Measurements from ENCODE around the gene SPEM1. TPM values are rescaled to one million over a fixed set of nuclear protein-coding genes. Genes with fewer than 3 reads are reported as not detected.

SPEM1 gene
- total RNA-seq, 3 donors from 2014 or later (not counting 1 experiment from before 2014, with no cell fraction given): not detected

- peaks cover 10 to 24% of the 10 kb centered on the region in 2 donors for H3K27me3 Mint-ChIP-seq (ENCODE audit: low read depth in 2 of 2)
- H3K9me3 ChIP-seq (ENCODE audit: control insufficient read depth, insufficient read depth, low read length): no peaks in the 10 kb centered on the region
- WGBS (ENCODE audit: insufficient coverage): 12% methylated on average over 49 of the region's 49 CpGs
Measured at GRCh38 chr17:7435676-7436555, 15.8 kb downstream of the SPEM1 start.

DNA sequence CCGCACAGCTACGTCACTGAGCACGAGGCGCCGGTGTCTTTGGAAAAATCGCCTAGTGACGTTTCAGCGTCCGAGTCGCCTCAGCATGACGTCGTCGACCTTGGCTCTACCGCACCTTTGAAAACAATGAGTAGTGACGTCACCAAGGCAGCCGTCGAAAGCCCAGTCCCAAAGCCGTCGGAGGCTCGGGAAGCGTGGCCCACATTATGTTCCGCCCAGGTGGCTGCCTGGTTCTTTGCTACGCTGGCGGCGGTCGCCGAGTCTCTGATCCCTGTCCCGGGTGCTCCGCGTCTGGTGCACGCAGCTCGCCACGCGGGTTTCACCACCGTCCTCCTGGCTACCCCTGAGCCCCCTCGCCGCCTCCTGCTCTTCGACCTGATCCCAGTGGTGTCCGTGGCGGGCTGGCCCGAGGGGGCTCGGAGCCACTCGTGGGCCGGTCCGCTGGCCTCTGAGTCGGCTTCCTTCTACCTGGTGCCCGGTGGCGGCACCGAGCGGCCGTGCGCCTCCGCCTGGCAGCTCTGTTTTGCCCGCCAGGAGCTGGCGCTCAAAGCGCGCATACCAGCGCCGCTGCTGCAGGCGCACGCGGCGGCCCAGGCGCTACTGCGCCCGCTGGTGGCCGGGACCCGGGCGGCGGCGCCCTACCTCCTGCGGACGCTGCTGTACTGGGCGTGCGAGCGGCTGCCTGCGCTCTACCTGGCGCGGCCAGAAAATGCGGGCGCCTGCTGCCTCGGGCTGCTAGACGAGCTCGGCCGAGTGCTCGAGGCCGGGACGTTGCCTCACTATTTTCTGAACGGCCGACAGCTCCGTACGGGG lies 16.6 kb downstream of the SPEM1 start:
- no peaks in the 10 kb centered on the region for H3K36me3 ChIP-seq (ENCODE audit: control insufficient read depth, insufficient read depth, low read length)
- Mint-ChIP-seq H3K4me3 (peak overlapping the region; percentile 91), H3K27me3 (ENCODE audit: low read depth in 2 of 2) (peaks cover 18 to 30% of the 10 kb centered on the region in 2 donors), H3K4me1 (peaks cover 29 to 49% of the 10 kb centered on the region in 2 donors), H3K9me3 (no peaks in the 10 kb centered on the region), H3K27ac (peak overlapping the region; percentile 93 to 95), H3K36me3 (no peaks in the 10 kb centered on the region)
- H3K4me3 ChIP-seq (ENCODE audit: low read length): peak overlapping the region; percentile 50
- peak; percentile 79 to 93 for DNase-seq
- peaks cover 57% of the 10 kb centered on the region for H3K4me1 ChIP-seq (ENCODE audit: control insufficient read depth, insufficient read depth, low read length)
- peaks cover 31% of the 10 kb centered on the region for H3K27me3 ChIP-seq (ENCODE audit: control insufficient read depth, insufficient read depth, low read length)
- TF ChIP-seq, protein P1, sequence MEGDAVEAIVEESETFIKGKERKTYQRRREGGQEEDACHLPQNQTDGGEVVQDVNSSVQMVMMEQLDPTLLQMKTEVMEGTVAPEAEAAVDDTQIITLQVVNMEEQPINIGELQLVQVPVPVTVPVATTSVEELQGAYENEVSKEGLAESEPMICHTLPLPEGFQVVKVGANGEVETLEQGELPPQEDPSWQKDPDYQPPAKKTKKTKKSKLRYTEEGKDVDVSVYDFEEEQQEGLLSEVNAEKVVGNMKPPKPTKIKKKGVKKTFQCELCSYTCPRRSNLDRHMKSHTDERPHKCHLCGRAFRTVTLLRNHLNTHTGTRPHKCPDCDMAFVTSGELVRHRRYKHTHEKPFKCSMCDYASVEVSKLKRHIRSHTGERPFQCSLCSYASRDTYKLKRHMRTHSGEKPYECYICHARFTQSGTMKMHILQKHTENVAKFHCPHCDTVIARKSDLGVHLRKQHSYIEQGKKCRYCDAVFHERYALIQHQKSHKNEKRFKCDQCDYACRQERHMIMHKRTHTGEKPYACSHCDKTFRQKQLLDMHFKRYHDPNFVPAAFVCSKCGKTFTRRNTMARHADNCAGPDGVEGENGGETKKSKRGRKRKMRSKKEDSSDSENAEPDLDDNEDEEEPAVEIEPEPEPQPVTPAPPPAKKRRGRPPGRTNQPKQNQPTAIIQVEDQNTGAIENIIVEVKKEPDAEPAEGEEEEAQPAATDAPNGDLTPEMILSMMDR (IDR thresholded peaks at IDR 0.05): peak; percentile 96
- H3K9me3 ChIP-seq (ENCODE audit: control insufficient read depth, insufficient read depth, low read length): no peaks in the 10 kb centered on the region
- ATAC-seq: peak; percentile 64 to 85 (median 72)
- intact Hi-C loops (cut with micrococcal nuclease): loop anchor here (2.0 to 5.0 kb wide), 3 partner anchors 48 to 84 kb away; partner anchors contain the start of genes KCTD11 and POLR2A
- 21% methylated on average over 92 of the region's 92 CpGs for WGBS (ENCODE audit: insufficient coverage)
- H3K27ac ChIP-seq (ENCODE audit: low read length): peak overlapping the region; percentile 73

More at GRCh38 chr17:7435676-7436555, 15.8 kb downstream of the SPEM1 start:
- no peaks in the 10 kb centered on the region for H3K9me3 Mint-ChIP-seq
- Histone ChIP-seq H3K4me1 (ENCODE audit: control insufficient read depth, insufficient read depth, low read length) (peaks cover 57% of the 10 kb centered on the region), H3K27me3 (ENCODE audit: control insufficient read depth, insufficient read depth, low read length) (peaks cover 26% of the 10 kb centered on the region), H3K36me3 (ENCODE audit: control insufficient read depth, insufficient read depth, low read length) (no peaks in the 10 kb centered on the region), H3K4me3 (ENCODE audit: low read length) (peak overlapping the region; percentile 50), H3K27ac (ENCODE audit: low read length) (peak overlapping the region; percentile 73)
- intact Hi-C loops (cut with micrococcal nuclease): loop anchor here (1.0 to 5.0 kb wide), 8 partner anchors 19 to 251 kb away; partner anchors contain the start of genes KCTD11, POLR2A, SENP3 and TMEM256
- H3K4me3 Mint-ChIP-seq: peak overlapping the region; percentile 91
- peak overlapping the region; percentile 93 to 95 for H3K27ac Mint-ChIP-seq
- H3K4me1 Mint-ChIP-seq: peaks cover 29 to 49% of the 10 kb centered on the region in 2 donors
- ATAC-seq (peak; percentile 25 to 41 (median 27)), DNase-seq (peak; percentile 50 to 79)
- H3K36me3 Mint-ChIP-seq: no peaks in the 10 kb centered on the region
- TF ChIP-seq, protein P1 (IDR thresholded peaks at IDR 0.05): peak; percentile 30

GRCh38 chr17:7437369-7437863 lies 17.3 kb downstream of the SPEM1 start:
- Histone ChIP-seq H3K9me3 (ENCODE audit: control insufficient read depth, insufficient read depth, low read length) (no peaks in the 10 kb centered on the region), H3K4me3 (ENCODE audit: low read length) (no peak overlapping the region), H3K4me1 (ENCODE audit: control insufficient read depth, insufficient read depth, low read length) (peaks cover 57% of the 10 kb centered on the region), H3K27ac (ENCODE audit: low read length) (no peak overlapping the region), H3K27me3 (ENCODE audit: control insufficient read depth, insufficient read depth, low read length) (peaks cover 35% of the 10 kb centered on the region), H3K36me3 (ENCODE audit: control insufficient read depth, insufficient read depth, low read length) (no peaks in the 10 kb centered on the region)
- Mint-ChIP-seq H3K4me3 (peak overlapping the region; percentile 91), H3K9me3 (no peaks in the 10 kb centered on the region), H3K4me1 (peaks cover 29 to 49% of the 10 kb centered on the region in 2 donors), H3K36me3 (no peaks in the 10 kb centered on the region), H3K27ac (peak overlapping the region in 1 of 2 donors; percentile 46), H3K27me3 (ENCODE audit: low read depth in 2 of 2) (peaks cover 24 to 35% of the 10 kb centered on the region in 2 donors)
- ATAC-seq (no peak), DNase-seq (no peak)
- 48% methylated on average over 31 of the region's 31 CpGs for WGBS (ENCODE audit: insufficient coverage)
- intact Hi-C loops (cut with micrococcal nuclease): loop anchor here (2.0 to 5.0 kb wide), 3 partner anchors 47 to 85 kb away; partner anchors contain the start of genes KCTD11 and POLR2A
- TF ChIP-seq, protein P1 (IDR thresholded peaks at IDR 0.05): no peak
